IMR-90 (cell line): Measurements from ENCODE around the gene CPXM2. TPM values are rescaled to one million over a fixed set of nuclear protein-coding genes. Genes with fewer than 3 reads are reported as not detected.

ENCODE experiments used
- ATAC-seq: fragments of 200-7000 bp; cut with Tn5 transposase; 2 replicates; pipeline ENCODE4 v1.9.1; 2020; ENCODE audit warnings: low read depth, mild to moderate bottlenecking, moderate library complexity
- BruUV-seq: library from RNA; stranded (reverse); fragments of 400-500 nt; replicated peaks from 2 replicates; lab custom pipeline; 2021; lab: Mats Ljungman, UMichigan
- CTCF ChIA-PET: fragments of 300-600 bp; formaldehyde crosslinking; extraction: SDS; loops from one replicate; lab custom pipeline; 2021; ENCODE audit warnings: antibody characterized with exemption; lab: Yijun Ruan, JAX
- POLR2A ChIA-PET: fragments of 300-600 bp; sonication (Branson Sonifier 250); formaldehyde crosslinking; loops from one replicate; lab custom pipeline; 2022; ENCODE audit warnings: antibody characterized with exemption; ENCODE audit not compliant: unreplicated experiment; lab: Charles Lee
- DNase-seq: peaks from one replicate; pipeline ENCODE4 v3.0.0; 2013
- H2AFZ ChIP-seq: replicated peaks from 2 replicates; pipeline ENCODE3; 2013; ENCODE audit warnings: low read length, mild to moderate bottlenecking; ENCODE audit not compliant: poor library complexity
- H2AK5ac ChIP-seq: 2 replicates; pipeline ENCODE4 v1.6.1; 2013; ENCODE audit warnings: low read depth, low read length, inconsistent platforms
- H2AK9ac ChIP-seq: replicated peaks from 2 replicates; pipeline ENCODE3; 2013; ENCODE audit warnings: mild to moderate bottlenecking, low read depth, low read length, moderate library complexity; ENCODE audit not compliant: poor library complexity
- H2BK120ac ChIP-seq: 2 replicates; pipeline ENCODE4 v1.6.1; 2013; ENCODE audit warnings: low read depth, low read length, inconsistent platforms
- H2BK15ac ChIP-seq: 3 replicates; pipeline ENCODE4 v1.6.1; 2013; ENCODE audit warnings: low read depth, low read length, inconsistent platforms
- H2BK20ac ChIP-seq: 2 replicates; pipeline ENCODE4 v1.6.1; 2013; ENCODE audit warnings: low read depth, mild to moderate bottlenecking, inconsistent platforms, low read length, moderate library complexity
- H2BK5ac ChIP-seq: 2 replicates; pipeline ENCODE4 v1.6.1; 2013; ENCODE audit warnings: mild to moderate bottlenecking, low read depth, low read length, inconsistent platforms; ENCODE audit not compliant: poor library complexity, severe bottlenecking
- H3K14ac ChIP-seq: replicated peaks from 2 replicates; pipeline ENCODE4 v1.6.1; 2013; ENCODE audit warnings: low read depth, low read length, inconsistent platforms
- H3K18ac ChIP-seq: 2 replicates; pipeline ENCODE4 v1.6.1; 2013; ENCODE audit warnings: low read depth, low read length, control low read depth
- H3K23ac ChIP-seq: 2 replicates; pipeline ENCODE4 v1.6.1; 2013; ENCODE audit warnings: low read depth, low read length, inconsistent platforms
- H3K27ac ChIP-seq: 2 replicates; pipeline ENCODE4 v1.5.1; 2013; ENCODE audit warnings: mild to moderate bottlenecking, control low read depth, low read length; ENCODE audit not compliant: insufficient read depth
- H3K27me3 ChIP-seq: 2 replicates; pipeline ENCODE4 v1.6.1; 2013; ENCODE audit warnings: low read length; ENCODE audit not compliant: control insufficient read depth, insufficient read depth
- H3K36me3 ChIP-seq: 2 replicates; pipeline ENCODE4 v1.6.1; 2013; ENCODE audit warnings: low read length, mixed read lengths; ENCODE audit not compliant: control insufficient read depth, insufficient read depth
- H3K4ac ChIP-seq: 2 replicates; pipeline ENCODE4 v1.6.1; 2013; ENCODE audit warnings: low read depth, low read length, inconsistent platforms
- H3K4me1 ChIP-seq: 2 replicates; pipeline ENCODE4 v1.6.1; 2013; ENCODE audit warnings: low read length, mixed read lengths; ENCODE audit not compliant: control insufficient read depth, insufficient read depth
- H3K4me2 ChIP-seq: 2 replicates; pipeline ENCODE4 v1.6.1; 2013; ENCODE audit warnings: low read depth, mild to moderate bottlenecking, control low read depth, low read length, moderate library complexity
- H3K4me3 ChIP-seq: 2 replicates; pipeline ENCODE4 v1.5.1; 2013; ENCODE audit warnings: low read depth, mild to moderate bottlenecking, control low read depth, low read length, moderate library complexity; ENCODE audit not compliant: insufficient read depth
- H3K56ac ChIP-seq: 2 replicates; pipeline ENCODE4 v1.6.1; 2013; ENCODE audit warnings: low read length, inconsistent platforms; ENCODE audit not compliant: insufficient read depth; ENCODE audit errors: extremely low read depth
- H3K79me1 ChIP-seq, 2 experiments: 2 replicates each; pipeline ENCODE4 v1.6.1; 2013; ENCODE audit warnings: low read length in 2 of 2, inconsistent platforms in 1 of 2, low read depth in 1 of 2
- H3K9ac ChIP-seq: 2 replicates; pipeline ENCODE4 v1.6.1; 2013; ENCODE audit warnings: low read depth, low read length, control low read depth
- H3K9me1 ChIP-seq: 2 replicates; pipeline ENCODE4 v1.6.1; 2013; ENCODE audit warnings: low read length, inconsistent platforms; ENCODE audit not compliant: insufficient read depth
- H3K9me3 ChIP-seq: 2 replicates; pipeline ENCODE4 v1.6.1; 2013; ENCODE audit warnings: low read length; ENCODE audit not compliant: control insufficient read depth, insufficient read depth
- H4K20me1 ChIP-seq: 2 replicates; pipeline ENCODE4 v1.6.1; 2013; ENCODE audit warnings: low read length, inconsistent platforms; ENCODE audit not compliant: insufficient read depth
- H4K5ac ChIP-seq: 2 replicates; pipeline ENCODE4 v1.6.1; 2013; ENCODE audit warnings: mild to moderate bottlenecking, low read depth, low read length, control low read depth
- H4K8ac ChIP-seq, 2 experiments: 2 replicates each; pipeline ENCODE4 v1.6.1; 2013; ENCODE audit warnings: low read depth in 2 of 2, low read length in 2 of 2, control low read depth in 1 of 2, inconsistent platforms in 1 of 2
- H4K91ac ChIP-seq: 2 replicates; pipeline ENCODE4 v1.6.1; 2013; ENCODE audit warnings: low read depth, low read length, inconsistent platforms; ENCODE audit not compliant: insufficient read depth
- BHLHE40 ChIP-seq: fragments of 150-350 bp; IDR thresholded peaks from 2 replicates; pipeline ENCODE4 v1.6.1; 2016; ENCODE audit warnings: mild to moderate bottlenecking, low read depth, low read length
- CHD1 ChIP-seq: IDR thresholded peaks from 2 replicates; pipeline ENCODE4 v1.6.1; 2012; ENCODE audit warnings: low read depth, low read length, improper control_type of control experiment
- FOS ChIP-seq: fragments of 150-350 bp; IDR thresholded peaks from 2 replicates; pipeline ENCODE4 v1.6.1; 2016; ENCODE audit warnings: low read depth, low read length
- MAFK ChIP-seq: IDR thresholded peaks from 2 replicates; pipeline ENCODE4 v1.6.1; 2012; ENCODE audit warnings: low read depth, low read length, improper control_type of control experiment
- MAZ ChIP-seq: IDR thresholded peaks from 2 replicates; pipeline ENCODE4 v1.6.1; 2012; ENCODE audit warnings: low read depth, mild to moderate bottlenecking, low read length, improper control_type of control experiment, moderate library complexity, borderline replicate concordance
- POLR2A ChIP-seq: IDR thresholded peaks from 2 replicates; pipeline ENCODE4 v1.6.1; 2012; ENCODE audit warnings: mild to moderate bottlenecking, low read depth, low read length
- RAD21 ChIP-seq: IDR thresholded peaks from 2 replicates; pipeline ENCODE4 v1.6.1; 2012; ENCODE audit warnings: low read length, improper control_type of control experiment
- RCOR1 ChIP-seq: IDR thresholded peaks from 2 replicates; pipeline ENCODE4 v1.6.1; 2012; ENCODE audit warnings: mild to moderate bottlenecking, low read length, improper control_type of control experiment; ENCODE audit not compliant: insufficient replicate concordance
- SMC3 ChIP-seq: fragments of 150-350 bp; IDR thresholded peaks from 2 replicates; pipeline ENCODE4 v1.6.1; 2016; ENCODE audit warnings: low read depth, mild to moderate bottlenecking, antibody characterized with exemption, low read length, moderate library complexity
- WGBS, 2 experiments: methylation state at CpG; one replicate each; pipeline versions ENCODE4 v1.1.5 to v1.1.7; 2013; ENCODE audit warnings: missing lambda C conversion rate in 2 of 2; ENCODE audit not compliant: insufficient read length in 1 of 2; ENCODE audit errors: extremely low coverage in 2 of 2; 5-methylcytosine and 5-hydroxymethylcytosine counted together
- dilution Hi-C: fragments of 300-500 bp; cut with HindIII; formaldehyde crosslinking; loops from one replicate; pipeline ENCODE4 v1.14.3; 2018; ENCODE audit warnings: low sequenced_read_pairs; ENCODE audit not compliant: unreplicated experiment
- in situ Hi-C: fragments of 300-500 bp; cut with MboI; formaldehyde crosslinking; loops from 3 replicates; pipeline ENCODE4 v1.14.3; 2019; ENCODE audit warnings: low sequenced_read_pairs, inconsistent platforms, mixed read lengths
- intact Hi-C: fragments of 100-400 bp; cut with micrococcal nuclease; formaldehyde crosslinking; loops from 2 replicates; pipeline ENCODE4 v1.10.0; 2022
- polyA plus RNA-seq, 3 experiments: library from polyadenylated mRNA; depleted of rRNA; stranded (reverse); fragments of >200 nt; gene quantifications; 2 replicates each; pipeline ENCODE4 v1.2.3, GENCODE V29; 2012; ENCODE audit warnings: low replicate concordance in 1 of 3
- total RNA-seq: library from RNA; depleted of rRNA; stranded (reverse); fragments of >200 nt; gene quantifications from 2 replicates; pipeline ENCODE4 v1.2.3, GENCODE V29; 2012
- TF ChIP-seq, protein P1 (sequence below): conservative IDR thresholded peaks from 2 replicates; pipeline ENCODE4 v1.5.1; 2012; ENCODE audit warnings: mild to moderate bottlenecking, low read depth, low read length, improper control_type of control experiment

CPXM2 gene
- total and polyA plus RNA-seq, 2 of the 4 experiments (the other 2 are of a cell fraction), result not detected

DNA sequence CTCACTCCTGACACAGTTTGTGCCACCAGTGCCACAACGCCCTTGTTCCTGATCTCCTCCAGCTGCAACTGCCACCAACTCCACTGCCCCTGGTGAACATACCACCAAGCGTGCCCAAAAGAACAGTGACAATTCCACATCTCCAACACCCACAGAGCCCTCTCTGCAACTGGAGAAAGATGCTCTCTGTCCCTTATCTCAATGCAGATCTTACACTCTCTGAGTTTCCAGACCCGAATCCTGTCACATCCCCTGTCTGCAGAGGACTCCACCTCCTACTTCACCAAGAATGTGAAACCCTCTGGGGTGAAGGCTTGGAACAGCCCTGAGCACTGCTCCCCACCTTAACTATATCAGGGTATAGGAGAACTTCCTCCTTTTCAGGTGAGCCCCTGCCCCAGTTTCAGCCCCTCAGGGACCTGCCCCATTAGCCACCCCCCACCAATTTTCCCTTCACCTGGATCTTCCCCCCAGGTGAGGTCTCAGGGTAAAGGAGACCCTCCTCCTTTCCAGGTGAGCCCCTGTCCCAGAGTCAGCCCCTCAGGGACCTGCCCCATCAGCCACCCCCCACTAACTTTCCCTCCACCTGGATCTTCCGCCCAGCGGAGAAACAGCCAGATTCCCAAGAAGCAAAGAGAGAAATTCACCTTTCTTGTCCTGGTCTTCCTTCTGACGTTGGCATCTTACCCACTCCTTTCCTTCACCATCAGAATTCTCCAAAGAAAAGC, 55.0 kb downstream of the CPXM2 start:
- no peak overlapping the region for H2BK5ac ChIP-seq
- no peak for DNase-seq
- H2BK15ac ChIP-seq, result no peak overlapping the region
- H2BK20ac ChIP-seq, result no peak overlapping the region
- no peak overlapping the region for H3K23ac ChIP-seq
- no peaks in the 10 kb centered on the region for H3K4me1 ChIP-seq
- no peak for ATAC-seq
- H3K27ac ChIP-seq, result no peak overlapping the region
- 26% methylated on average over 3 of the region's 6 CpGs; no CpG with 5 or more reads in 1 of the 2 experiments for WGBS, 2 experiments
- no peak overlapping the region for H3K9ac ChIP-seq
- in situ Hi-C loops (no loop called here), intact Hi-C loops (no loop called here), dilution Hi-C loops (no loop called here)
- peaks cover 28% of the 10 kb centered on the region for H3K9me3 ChIP-seq
- no peak overlapping the region for H3K4me2 ChIP-seq
- no peak overlapping the region for H3K4ac ChIP-seq
- no peak overlapping the region for H4K8ac ChIP-seq
- no peaks in the 10 kb centered on the region for H3K27me3 ChIP-seq
- H2AK5ac ChIP-seq, result no peak overlapping the region
- POLR2A ChIA-PET, result no interaction called here
- no peaks in the 10 kb centered on the region for H3K36me3 ChIP-seq
- no TSS peak for BruUV-seq
- no peaks in the 10 kb centered on the region for H3K79me1 ChIP-seq
- H4K5ac ChIP-seq, result no peak overlapping the region
- H3K4me3 ChIP-seq, result no peak overlapping the region
- H2BK120ac ChIP-seq, result no peak overlapping the region
- no peak overlapping the region for H3K56ac ChIP-seq
- H4K20me1 ChIP-seq, result no peaks in the 10 kb centered on the region
- no peak overlapping the region for H3K18ac ChIP-seq
- H3K14ac ChIP-seq, result no peak overlapping the region
- H4K91ac ChIP-seq, result no peak overlapping the region
- CTCF ChIA-PET, result interaction anchor here (0.6 kb wide), 1 partner anchor 15 kb away, joined by 3 read pairs; no protein-coding TSS in a partner anchor
- no peaks in the 10 kb centered on the region for H3K9me1 ChIP-seq
- TF ChIP-seq RCOR1, result no peak
- no peak for TF ChIP-seq POLR2A
- no peak for TF ChIP-seq MAZ
- TF ChIP-seq, protein P1, sequence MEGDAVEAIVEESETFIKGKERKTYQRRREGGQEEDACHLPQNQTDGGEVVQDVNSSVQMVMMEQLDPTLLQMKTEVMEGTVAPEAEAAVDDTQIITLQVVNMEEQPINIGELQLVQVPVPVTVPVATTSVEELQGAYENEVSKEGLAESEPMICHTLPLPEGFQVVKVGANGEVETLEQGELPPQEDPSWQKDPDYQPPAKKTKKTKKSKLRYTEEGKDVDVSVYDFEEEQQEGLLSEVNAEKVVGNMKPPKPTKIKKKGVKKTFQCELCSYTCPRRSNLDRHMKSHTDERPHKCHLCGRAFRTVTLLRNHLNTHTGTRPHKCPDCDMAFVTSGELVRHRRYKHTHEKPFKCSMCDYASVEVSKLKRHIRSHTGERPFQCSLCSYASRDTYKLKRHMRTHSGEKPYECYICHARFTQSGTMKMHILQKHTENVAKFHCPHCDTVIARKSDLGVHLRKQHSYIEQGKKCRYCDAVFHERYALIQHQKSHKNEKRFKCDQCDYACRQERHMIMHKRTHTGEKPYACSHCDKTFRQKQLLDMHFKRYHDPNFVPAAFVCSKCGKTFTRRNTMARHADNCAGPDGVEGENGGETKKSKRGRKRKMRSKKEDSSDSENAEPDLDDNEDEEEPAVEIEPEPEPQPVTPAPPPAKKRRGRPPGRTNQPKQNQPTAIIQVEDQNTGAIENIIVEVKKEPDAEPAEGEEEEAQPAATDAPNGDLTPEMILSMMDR, result no peak
- TF ChIP-seq FOS, result no peak
- TF ChIP-seq CHD1, result no peak
- TF ChIP-seq SMC3, result no peak
- no peak for TF ChIP-seq MAFK
- no peak for TF ChIP-seq RAD21
- no peak for TF ChIP-seq BHLHE40
- H2AK9ac ChIP-seq, result no peak overlapping the region
- no peak overlapping the region for H2AFZ ChIP-seq
